HG03520 (cell line): Measurements from ENCODE around the gene UQCRH.

Experiments used
- ATAC-seq: cut with Tn5 transposase; IDR thresholded peaks from one replicate; pipeline ENCODE4 v1.9.1; 2021; ENCODE audit warnings: mild to moderate bottlenecking, moderate library complexity; ENCODE audit not compliant: unreplicated experiment

Gene UQCRH

GRCh38 chr1:46303038-46303871 lies at the start of gene UQCRH, which contains the start of gene LRRC41:
Gene UQCRH (plus strand): TSS chr1:46303698. CDS start chr1:46303767, 69 bp downstream.
Gene LRRC41 (minus strand): TSS chr1:46303616. CDS start chr1:46303322, 294 bp downstream.
- peak; percentile 72 for ATAC-seq

GRCh38 chr1:46254668-46255067 lies 48.8 kb upstream of the UQCRH start:
- no peak for ATAC-seq

GRCh38 chr1:46256523-46256922 lies 47.0 kb upstream of the UQCRH start:
- no peak for ATAC-seq

GRCh38 chr1:46262508-46262907 lies 41.0 kb upstream of the UQCRH start:
- no peak for ATAC-seq

GRCh38 chr1:46263146-46263545 lies 40.4 kb upstream of the UQCRH start:
- ATAC-seq: no peak

- no peak for ATAC-seq
Observed at GRCh38 chr1:46268578-46268977, 34.9 kb upstream of the UQCRH start.

GRCh38 chr1:46274225-46275029 lies 29.1 kb upstream of the UQCRH start:
- ATAC-seq: no peak

- no peak for ATAC-seq
Observed at GRCh38 chr1:46275030-46275337, 28.5 kb upstream of the UQCRH start.

- ATAC-seq: no peak
Observed at GRCh38 chr1:46277658-46278373, 25.7 kb upstream of the UQCRH start.

GRCh38 chr1:46278807-46279206 lies 24.7 kb upstream of the UQCRH start:
- ATAC-seq: no peak

GRCh38 chr1:46280092-46280491 lies 23.4 kb upstream of the UQCRH start:
- no peak for ATAC-seq

GRCh38 chr1:46281021-46281420 lies 22.5 kb upstream of the UQCRH start:
- no peak for ATAC-seq

GRCh38 chr1:46284058-46284457 lies 19.4 kb upstream of the UQCRH start:
- ATAC-seq: no peak

- no peak for ATAC-seq
Observed at GRCh38 chr1:46284597-46285564, 18.6 kb upstream of the UQCRH start.

- ATAC-seq: no peak
Observed at GRCh38 chr1:46285730-46286477, 17.6 kb upstream of the UQCRH start.

- ATAC-seq: no peak
Observed at GRCh38 chr1:46288485-46289133, 14.9 kb upstream of the UQCRH start.

- ATAC-seq: no peak
Observed at GRCh38 chr1:46289134-46289494, 14.4 kb upstream of the UQCRH start.

GRCh38 chr1:46289976-46290375 lies 13.5 kb upstream of the UQCRH start:
- no peak for ATAC-seq

GRCh38 chr1:46295306-46295705 lies 8.2 kb upstream of the UQCRH start:
- no peak for ATAC-seq
